SU-DHL-6 (cell line): ENCODE results near the gene CAB39.

ENCODE experiments used
- EZH2phosphoT487 ChIP-seq: fragments of 200-600 bp; sonication (generic), shearing (Covaris generic); conservative IDR thresholded peaks from 2 replicates; pipeline ENCODE4 v1.6.1; 2018; ENCODE audit warnings: mild to moderate bottlenecking, antibody characterized with exemption, low read length, moderate library complexity, mixed read lengths
- TF ChIP-seq, protein P1 (sequence below): fragments of 200-600 bp; sonication (generic); IDR thresholded peaks from one replicate; pipeline ENCODE4 v1.5.1; 2017; ENCODE audit warnings: antibody characterized with exemption, mild to moderate bottlenecking, low read length, moderate library complexity; ENCODE audit not compliant: insufficient read depth, poor library complexity, severe bottlenecking

DNA sequence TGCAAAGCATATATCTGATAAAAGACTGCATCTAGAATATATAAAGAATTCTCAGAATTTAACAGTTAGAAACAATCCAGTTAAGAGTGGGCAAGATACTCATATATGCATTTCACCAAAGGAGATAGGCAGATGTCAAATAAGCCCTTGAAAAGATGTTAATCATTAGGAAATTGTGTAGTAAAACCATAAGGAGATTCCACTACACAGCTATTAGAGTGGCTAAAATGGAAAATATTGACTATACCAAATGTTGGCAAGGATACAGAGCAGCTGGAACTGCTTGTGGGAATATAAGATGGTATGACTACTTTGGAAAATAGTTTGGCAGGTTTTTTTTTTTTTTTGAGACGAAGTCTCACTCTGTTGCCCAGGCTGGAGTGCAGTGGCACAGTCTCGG is 59.5 kb downstream of the CAB39 start:
- TF ChIP-seq, protein P1, sequence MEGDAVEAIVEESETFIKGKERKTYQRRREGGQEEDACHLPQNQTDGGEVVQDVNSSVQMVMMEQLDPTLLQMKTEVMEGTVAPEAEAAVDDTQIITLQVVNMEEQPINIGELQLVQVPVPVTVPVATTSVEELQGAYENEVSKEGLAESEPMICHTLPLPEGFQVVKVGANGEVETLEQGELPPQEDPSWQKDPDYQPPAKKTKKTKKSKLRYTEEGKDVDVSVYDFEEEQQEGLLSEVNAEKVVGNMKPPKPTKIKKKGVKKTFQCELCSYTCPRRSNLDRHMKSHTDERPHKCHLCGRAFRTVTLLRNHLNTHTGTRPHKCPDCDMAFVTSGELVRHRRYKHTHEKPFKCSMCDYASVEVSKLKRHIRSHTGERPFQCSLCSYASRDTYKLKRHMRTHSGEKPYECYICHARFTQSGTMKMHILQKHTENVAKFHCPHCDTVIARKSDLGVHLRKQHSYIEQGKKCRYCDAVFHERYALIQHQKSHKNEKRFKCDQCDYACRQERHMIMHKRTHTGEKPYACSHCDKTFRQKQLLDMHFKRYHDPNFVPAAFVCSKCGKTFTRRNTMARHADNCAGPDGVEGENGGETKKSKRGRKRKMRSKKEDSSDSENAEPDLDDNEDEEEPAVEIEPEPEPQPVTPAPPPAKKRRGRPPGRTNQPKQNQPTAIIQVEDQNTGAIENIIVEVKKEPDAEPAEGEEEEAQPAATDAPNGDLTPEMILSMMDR = no peak
- TF ChIP-seq EZH2phosphoT487 = no peak
